Measurements from ENCODE around the gene MAN2B2. TPM values are rescaled to one million over a fixed set of nuclear protein-coding genes. Genes with fewer than 3 reads are reported as not detected.

The MAN2B2 gene
- total and polyA plus RNA-seq, 2 donors from 2014 or later: 19.9 to 34.3 TPM

DNA sequence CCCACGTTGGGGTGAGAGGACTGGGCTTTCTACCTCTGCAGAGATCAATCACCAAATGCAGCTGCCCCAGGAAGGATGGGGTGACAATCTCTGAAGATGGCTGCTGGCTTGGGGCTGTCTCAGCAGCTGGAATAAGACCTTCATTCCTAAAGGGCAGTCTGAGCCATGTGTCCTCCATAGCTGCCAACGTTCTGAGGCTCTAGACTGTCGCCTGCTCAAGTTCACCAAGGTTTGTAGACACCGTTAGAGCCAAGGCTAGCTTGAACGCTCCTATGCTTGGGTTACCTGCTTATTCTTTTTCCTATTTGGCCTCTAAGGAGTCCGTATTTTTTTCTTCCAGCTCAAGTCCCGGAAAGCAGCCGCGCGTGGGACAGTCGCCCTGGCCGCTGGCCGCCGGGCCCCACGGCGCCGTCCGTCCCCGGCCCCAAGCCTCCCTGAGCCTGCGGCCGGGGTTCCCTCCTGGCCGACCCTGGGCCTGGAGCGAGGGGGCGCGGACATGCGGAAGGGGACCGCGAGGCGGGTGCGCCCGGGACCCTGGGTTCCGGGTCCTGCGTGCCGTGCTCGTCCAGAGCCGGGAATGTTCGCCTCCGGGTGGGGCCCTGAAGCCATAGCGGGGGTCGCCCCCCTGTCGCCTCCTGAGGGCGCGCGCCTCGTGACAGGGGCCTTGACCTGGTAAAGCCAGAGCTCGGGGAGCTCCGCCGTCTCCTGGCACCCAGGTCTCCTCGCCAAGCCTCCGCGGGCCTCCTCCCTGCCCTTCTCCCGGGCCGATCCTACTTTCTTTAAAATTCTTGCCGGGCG is 88.8 kb downstream of the MAN2B2 start:
- peaks cover 0 to 10% (median 2%) of the 10 kb centered on the region in 3 donors for H3K4me1 ChIP-seq (ENCODE audit: control insufficient read depth in 2 of 3, insufficient read depth in 2 of 3, low read depth in 1 of 3, low read length in 3 of 3)
- H3K36me3 ChIP-seq (ENCODE audit: control insufficient read depth in 2 of 3, insufficient read depth in 3 of 3, low read length in 3 of 3): no peaks in the 10 kb centered on the region
- no peak overlapping the region for H3K9ac ChIP-seq (ENCODE audit: low read length in 3 of 3)
- H3K27me3 ChIP-seq (ENCODE audit: control insufficient read depth, insufficient read depth, low read length): peaks cover 14% of the 10 kb centered on the region
- H3K27ac ChIP-seq (ENCODE audit: low read depth in 2 of 2, low read length in 2 of 2): no peak overlapping the region
- FAIRE-seq: no peak
- TF ChIP-seq, protein P1, sequence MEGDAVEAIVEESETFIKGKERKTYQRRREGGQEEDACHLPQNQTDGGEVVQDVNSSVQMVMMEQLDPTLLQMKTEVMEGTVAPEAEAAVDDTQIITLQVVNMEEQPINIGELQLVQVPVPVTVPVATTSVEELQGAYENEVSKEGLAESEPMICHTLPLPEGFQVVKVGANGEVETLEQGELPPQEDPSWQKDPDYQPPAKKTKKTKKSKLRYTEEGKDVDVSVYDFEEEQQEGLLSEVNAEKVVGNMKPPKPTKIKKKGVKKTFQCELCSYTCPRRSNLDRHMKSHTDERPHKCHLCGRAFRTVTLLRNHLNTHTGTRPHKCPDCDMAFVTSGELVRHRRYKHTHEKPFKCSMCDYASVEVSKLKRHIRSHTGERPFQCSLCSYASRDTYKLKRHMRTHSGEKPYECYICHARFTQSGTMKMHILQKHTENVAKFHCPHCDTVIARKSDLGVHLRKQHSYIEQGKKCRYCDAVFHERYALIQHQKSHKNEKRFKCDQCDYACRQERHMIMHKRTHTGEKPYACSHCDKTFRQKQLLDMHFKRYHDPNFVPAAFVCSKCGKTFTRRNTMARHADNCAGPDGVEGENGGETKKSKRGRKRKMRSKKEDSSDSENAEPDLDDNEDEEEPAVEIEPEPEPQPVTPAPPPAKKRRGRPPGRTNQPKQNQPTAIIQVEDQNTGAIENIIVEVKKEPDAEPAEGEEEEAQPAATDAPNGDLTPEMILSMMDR (IDR thresholded peaks at IDR 0.05; ENCODE audit: borderline replicate concordance, extremely low read depth, insufficient read depth): no peak
- peak overlapping the region in 1 of 3 donors; percentile 37 for H3K4me3 ChIP-seq (ENCODE audit: low read length in 3 of 3)
- DNase-seq: peak in 1 of 5 donors; percentile 73
- H3K9me3 ChIP-seq (ENCODE audit: control insufficient read depth in 2 of 3, insufficient read depth in 1 of 3, low read length in 3 of 3): peaks cover 0 to 5% (median 0%) of the 10 kb centered on the region in 3 donors
- intact Hi-C loops (cut with DNase I): no loop called here

DNA sequence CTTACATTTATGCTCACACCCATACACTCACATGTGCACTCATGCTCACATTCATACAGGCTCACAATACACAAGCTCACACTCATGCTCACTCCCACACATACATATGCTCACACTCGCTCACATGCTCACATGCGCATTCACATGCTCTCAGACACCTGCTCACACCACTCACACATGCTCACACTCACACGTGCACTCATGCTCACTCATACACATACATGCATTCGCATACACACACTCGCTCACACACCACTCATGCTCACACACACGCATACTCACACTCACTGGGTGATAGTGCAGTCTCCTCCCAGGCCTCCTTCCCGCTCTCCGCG is 90.3 kb downstream of the MAN2B2 start:
- H3K4me1 ChIP-seq (ENCODE audit: control insufficient read depth in 2 of 3, insufficient read depth in 2 of 3, low read depth in 1 of 3, low read length in 3 of 3): peaks cover 0 to 5% (median 2%) of the 10 kb centered on the region in 3 donors
- intact Hi-C loops (cut with DNase I): no loop called here

DNA sequence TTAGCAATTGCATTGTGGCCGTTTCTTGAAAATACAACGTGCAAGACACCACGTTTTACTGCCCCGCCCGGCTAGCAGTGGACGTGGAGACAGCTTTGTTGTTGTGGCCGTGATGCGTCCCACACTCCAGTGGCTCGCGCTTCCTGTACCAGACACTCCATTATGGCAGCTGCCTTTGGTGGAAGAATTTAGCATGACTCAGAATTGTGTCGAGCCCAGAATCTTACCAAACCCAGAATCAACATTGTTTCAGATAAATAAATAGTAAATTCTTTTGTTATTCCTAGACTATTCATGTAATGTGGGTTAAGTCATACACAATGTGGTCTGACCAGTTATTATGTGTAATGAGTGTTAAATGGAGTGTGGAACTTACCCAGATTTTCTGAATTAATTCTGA is 93.4 kb downstream of the MAN2B2 start:
- Histone ChIP-seq H3K9ac (ENCODE audit: low read length in 3 of 3) (no peak overlapping the region), H3K27ac (ENCODE audit: low read depth in 2 of 2, low read length in 2 of 2) (no peak overlapping the region), H3K36me3 (ENCODE audit: control insufficient read depth in 2 of 3, insufficient read depth in 3 of 3, low read length in 3 of 3) (peaks cover 0 to 2% (median 0%) of the 10 kb centered on the region in 3 donors), H3K27me3 (ENCODE audit: control insufficient read depth, insufficient read depth, low read length) (peaks cover 11% of the 10 kb centered on the region), H3K4me3 (ENCODE audit: low read length in 3 of 3) (no peak overlapping the region), H3K9me3 (ENCODE audit: control insufficient read depth in 2 of 3, insufficient read depth in 1 of 3, low read length in 3 of 3) (peaks cover 0 to 5% (median 0%) of the 10 kb centered on the region in 3 donors), H3K4me1 (ENCODE audit: control insufficient read depth in 2 of 3, insufficient read depth in 2 of 3, low read depth in 1 of 3, low read length in 3 of 3) (peaks cover 0 to 4% (median 2%) of the 10 kb centered on the region in 3 donors)
- intact Hi-C loops (cut with DNase I): no loop called here
- DNase-seq (no peak), FAIRE-seq (no peak)
- TF ChIP-seq, protein P1 (IDR thresholded peaks at IDR 0.05; ENCODE audit: borderline replicate concordance, extremely low read depth, insufficient read depth): no peak

More for the DNA sequence above, 90.3 kb downstream of the MAN2B2 start:
- H3K9ac ChIP-seq (ENCODE audit: low read length in 3 of 3): no peak overlapping the region
- no peaks in the 10 kb centered on the region for H3K36me3 ChIP-seq (ENCODE audit: control insufficient read depth in 2 of 3, insufficient read depth in 3 of 3, low read length in 3 of 3)
- peaks cover 14% of the 10 kb centered on the region for H3K27me3 ChIP-seq (ENCODE audit: control insufficient read depth, insufficient read depth, low read length)
- H3K4me3 ChIP-seq (ENCODE audit: low read length in 3 of 3): no peak overlapping the region
- H3K9me3 ChIP-seq (ENCODE audit: control insufficient read depth in 2 of 3, insufficient read depth in 1 of 3, low read length in 3 of 3): peaks cover 0 to 5% (median 0%) of the 10 kb centered on the region in 3 donors
- H3K27ac ChIP-seq (ENCODE audit: low read depth in 2 of 2, low read length in 2 of 2): no peak overlapping the region
- TF ChIP-seq, protein P1 (IDR thresholded peaks at IDR 0.05; ENCODE audit: borderline replicate concordance, extremely low read depth, insufficient read depth): no peak
- no peak for FAIRE-seq
- no peak for DNase-seq

Measured in kidney (tissue), 14 donors.